GM18508 (cell line): ENCODE measurements around the gene VARS2.
"Not testable (repeated sequence)": the region's sequence is repeated elsewhere in the genome, so short reads cannot be mapped to it uniquely, and the experiment has no call there.

Source experiments
- ATAC-seq: cut with Tn5 transposase; IDR thresholded peaks from one replicate; pipeline ENCODE4 v1.9.1; 2021; ENCODE audit warnings: moderate number of reproducible peaks; ENCODE audit not compliant: insufficient read depth, unreplicated experiment

VARS2 gene

DNA sequence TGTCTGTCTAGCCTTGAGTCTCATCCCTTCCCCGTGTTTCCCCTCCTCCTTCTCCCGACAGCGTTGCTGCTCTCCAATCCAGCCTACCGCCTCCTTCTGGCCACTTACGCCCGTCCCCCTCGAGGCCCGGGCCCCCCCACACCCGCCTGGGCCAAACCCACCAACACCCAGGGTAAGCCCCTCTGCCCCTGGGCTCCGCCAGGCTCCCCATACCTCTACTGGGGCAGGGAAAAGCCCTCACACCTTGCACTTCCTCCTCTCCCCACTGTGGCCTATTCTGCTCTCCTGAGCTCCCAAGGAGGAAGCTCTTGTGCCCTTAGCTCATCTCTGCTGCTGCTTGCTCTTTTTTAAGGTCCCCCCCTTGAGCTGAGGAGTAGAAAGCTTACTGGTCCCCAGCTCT lies 18.7 kb upstream of the VARS2 start:
- no peak for ATAC-seq

DNA sequence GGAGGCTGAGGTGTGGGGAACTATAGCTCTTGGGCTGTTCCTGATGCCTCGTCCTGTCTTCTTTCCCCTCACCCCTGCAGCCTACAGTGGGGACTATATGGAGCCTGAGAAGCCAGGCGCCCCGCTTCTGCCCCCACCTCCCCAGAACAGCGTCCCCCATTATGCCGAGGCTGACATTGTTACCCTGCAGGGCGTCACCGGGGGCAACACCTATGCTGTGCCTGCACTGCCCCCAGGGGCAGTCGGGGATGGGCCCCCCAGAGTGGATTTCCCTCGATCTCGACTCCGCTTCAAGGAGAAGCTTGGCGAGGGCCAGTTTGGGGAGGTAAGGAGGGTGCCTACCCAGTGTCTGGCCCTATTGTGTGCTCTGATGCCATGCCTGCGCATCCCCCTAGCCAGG lies 17.5 kb upstream of the VARS2 start:
- ATAC-seq, result no peak

DNA sequence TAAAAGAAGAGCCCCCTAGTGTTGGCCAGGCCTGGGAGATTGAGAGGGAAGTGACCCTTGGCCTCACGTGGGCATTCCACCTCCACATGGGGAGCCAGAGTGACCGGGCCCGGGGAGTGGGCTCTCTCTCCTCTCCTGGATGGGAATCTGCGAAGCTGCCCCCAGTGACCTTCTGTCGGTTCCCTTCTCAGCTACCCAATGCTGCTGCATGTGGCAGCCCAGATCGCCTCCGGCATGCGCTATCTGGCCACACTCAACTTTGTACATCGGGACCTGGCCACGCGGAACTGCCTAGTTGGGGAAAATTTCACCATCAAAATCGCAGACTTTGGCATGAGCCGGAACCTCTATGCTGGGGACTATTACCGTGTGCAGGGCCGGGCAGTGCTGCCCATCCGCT lies 16.2 kb upstream of the VARS2 start:
- no peak for ATAC-seq

DNA sequence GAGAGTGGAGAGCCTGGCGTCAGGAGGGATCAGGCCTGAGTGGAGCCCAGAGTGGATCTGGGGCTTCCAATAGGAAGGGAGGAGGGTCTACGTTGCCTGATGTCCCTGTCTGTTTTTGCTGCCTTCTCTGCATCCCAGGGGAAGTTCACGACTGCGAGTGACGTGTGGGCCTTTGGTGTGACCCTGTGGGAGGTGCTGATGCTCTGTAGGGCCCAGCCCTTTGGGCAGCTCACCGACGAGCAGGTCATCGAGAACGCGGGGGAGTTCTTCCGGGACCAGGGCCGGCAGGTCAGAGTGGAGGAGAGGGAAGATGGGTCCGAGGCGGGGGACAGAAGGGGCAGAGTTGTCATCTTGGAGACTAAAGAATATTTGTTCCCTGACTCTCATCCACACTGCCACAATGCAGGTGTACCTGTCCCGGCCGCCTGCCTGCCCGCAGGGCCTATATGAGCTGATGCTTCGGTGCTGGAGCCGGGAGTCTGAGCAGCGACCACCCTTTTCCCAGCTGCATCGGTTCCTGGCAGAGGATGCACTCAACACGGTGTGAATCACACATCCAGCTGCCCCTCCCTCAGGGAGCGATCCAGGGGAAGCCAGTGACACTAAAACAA lies 15.2 kb upstream of the VARS2 start:
- ATAC-seq, result no peak

DNA sequence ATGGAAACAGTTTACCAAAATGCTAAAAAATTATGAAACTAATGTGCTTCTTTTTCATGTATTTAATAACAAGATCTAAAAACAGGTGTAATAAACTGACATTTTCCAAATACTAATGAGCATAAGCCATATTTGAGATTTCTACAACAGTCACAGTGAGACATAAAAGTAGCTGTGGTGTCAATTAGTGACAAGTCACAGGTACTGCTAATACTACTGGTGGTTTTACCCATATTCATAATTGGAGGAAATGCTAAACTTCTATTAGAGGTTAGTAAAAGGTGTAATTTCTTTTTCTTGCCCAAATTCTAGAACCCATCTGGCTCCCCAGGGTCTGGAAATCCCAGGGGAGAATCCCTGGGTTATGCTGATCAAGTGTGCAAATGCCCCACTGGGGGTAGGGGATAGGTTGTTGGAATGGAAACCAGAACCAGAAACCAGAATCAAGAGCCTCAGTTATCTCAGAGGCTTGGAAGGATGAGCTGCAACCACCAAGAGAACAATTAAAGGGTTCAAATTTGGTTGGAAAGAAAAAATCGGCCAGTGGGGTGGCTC lies 13.1 kb upstream of the VARS2 start:
- ATAC-seq, result no peak

DNA sequence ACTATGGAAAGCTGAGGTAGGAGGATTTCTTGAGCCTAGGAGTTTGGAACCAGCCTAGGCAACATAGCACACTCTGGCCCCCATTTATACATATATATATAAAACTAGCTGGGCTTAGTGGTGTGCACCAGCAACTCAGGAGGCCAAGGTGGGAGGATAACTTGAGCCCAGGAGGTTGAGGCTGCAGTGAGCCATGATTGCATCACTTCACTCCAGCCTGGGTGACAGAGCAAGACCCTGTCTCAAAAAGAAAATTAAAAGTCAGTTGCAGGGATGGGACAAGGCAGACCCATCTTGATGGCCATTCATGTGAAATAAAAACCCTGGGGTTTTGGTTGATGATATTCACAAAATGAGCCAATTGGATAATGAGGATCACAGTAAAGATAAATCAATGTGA lies 12.6 kb upstream of the VARS2 start:
- ATAC-seq, result no peak

DNA sequence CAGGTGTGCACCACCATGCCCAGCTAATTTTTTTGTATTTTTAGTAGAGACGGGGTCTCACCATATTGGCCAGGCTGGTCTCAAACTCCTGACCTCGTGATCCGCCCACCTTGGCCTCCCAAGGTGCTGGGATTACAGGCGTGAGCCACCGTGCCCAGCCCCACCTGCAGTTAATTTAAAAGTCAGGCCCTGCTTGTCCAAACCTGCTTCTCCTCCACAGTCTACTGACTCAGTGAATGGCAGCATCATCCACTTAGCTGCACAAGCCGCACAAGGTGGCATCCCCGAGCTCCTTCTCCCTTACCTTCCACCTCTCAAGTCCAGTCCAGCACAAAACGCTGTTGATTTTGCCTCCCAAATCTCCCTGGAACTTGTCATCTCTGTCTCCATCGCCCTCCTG lies 11.8 kb upstream of the VARS2 start:
- ATAC-seq, result not testable (repeated sequence)

DNA sequence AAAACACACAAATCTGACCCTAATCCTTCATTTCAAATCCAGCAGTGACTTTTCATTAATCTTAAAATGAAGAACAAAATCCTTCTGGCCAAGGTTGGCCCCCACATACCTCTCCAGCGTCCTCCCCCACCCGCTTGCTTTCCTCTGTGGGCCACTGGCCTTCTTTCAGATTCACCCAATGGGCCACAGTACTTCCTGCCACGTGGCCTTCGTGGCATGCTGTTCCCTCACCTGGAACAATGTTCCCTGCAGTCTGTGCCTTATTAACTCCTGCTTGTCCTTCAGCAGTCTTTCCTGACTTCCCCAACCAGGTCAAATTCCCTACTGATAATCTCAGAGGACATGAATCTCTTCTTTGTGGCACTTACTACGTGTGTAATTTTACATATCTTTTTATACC lies 11.3 kb upstream of the VARS2 start:
- ATAC-seq, result no peak

DNA sequence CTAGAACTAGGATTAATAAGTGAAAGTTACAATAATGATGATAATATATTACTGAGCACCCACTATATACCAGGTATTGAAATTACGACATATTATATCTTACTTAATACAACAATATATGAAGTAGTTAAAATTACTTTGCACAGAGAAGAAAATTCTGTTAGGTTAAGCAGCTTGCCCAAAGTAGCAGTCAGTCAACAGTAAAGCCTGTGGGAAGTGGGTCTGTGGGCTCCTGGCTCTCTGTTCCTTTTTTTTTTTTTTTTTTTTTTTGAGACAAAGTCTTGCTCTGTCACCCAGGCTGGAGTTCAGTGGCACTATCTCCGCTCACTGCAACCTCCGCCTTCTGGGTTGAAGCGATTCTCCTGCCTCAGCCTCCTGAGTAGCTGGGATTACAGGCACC lies 10.8 kb upstream of the VARS2 start:
- ATAC-seq, result no peak

DNA sequence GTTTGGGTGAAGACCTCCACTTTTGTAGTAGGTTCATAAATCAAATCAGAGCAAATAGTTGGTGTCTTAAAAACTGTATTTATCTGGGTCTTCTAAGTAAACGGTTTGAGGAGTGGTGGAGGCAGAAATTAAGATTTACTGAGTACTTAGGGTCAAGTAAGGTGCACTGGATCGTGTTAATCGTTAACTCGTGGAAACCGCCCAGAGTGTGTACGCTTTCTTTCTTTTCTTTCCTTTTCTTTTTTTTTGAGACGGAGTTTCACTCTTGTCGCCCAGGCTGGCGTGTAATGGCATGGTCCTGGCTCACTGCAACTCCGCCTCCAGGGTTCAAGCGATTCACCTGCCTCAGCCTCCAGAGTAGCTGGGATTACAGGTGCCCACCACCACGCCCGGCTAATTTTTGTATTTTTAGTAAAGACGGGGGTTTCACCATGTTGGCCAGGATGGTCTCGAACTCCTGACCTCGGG lies 6.7 kb upstream of the VARS2 start:
- ATAC-seq, result not testable (repeated sequence)

DNA sequence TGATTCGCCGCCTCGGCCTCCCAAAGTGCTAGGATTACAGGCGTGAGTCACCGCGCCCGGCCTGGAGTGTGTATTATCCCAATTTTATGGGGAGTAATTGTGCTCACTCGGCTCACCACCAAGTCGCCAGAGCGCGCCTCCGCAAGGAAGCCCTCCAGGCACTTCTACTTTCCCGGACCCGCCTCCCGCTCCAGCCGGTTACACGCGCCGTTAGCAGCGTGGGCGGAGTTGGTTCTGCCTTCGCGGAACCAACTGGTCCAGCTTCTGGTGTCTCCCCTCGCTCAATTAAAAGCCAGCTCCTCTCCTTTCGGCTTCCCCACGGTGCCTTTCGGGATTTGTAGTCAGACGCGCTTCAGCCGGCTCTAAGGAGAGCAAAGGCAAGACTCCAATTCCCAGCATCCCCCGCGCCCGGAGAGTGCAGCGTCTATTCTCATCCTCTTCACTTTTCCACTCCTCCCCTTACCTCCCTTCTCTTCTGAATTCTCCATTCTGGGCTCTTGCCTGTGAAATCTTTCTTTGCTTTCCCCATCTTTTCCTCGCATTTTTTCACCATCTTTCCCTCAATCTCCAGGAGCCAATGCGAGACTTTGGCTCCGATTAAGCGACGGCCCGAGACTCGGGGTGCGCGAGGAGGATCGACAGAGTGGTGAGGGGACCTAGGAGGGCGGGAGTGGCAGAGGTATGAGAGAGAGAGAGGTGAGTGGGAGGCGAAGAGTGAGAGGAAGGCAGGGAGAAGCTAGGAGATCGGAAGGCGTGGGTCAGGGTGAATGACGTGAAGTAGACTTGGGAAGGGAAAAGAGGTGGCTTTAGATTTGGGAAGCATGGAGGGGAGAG lies 6.1 kb upstream of the VARS2 start, which contains the start of gene GTF2H4:
Gene GTF2H4 (plus strand): TSS at position 450 of the 834 bp plus-strand sequence.
- no peak for ATAC-seq

DNA sequence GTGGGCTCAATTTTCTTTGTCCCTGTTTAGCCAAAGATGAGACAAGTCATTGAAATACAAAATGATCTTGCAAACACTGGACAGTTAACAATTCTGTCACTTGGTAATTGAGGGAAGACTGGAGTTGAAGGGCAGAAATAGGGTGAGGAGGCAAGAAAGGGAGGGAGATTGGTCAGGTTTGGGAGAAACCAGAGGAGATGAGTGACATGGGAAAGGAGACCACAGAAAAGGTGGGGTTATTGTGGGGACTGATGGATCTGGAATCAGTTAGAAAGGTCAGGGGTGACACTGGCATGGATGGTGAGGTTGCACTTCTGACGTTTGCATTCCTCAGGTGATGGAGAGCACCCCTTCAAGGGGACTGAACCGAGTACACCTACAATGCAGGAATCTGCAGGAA lies 5.3 kb upstream of the VARS2 start:
- ATAC-seq, result no peak

DNA sequence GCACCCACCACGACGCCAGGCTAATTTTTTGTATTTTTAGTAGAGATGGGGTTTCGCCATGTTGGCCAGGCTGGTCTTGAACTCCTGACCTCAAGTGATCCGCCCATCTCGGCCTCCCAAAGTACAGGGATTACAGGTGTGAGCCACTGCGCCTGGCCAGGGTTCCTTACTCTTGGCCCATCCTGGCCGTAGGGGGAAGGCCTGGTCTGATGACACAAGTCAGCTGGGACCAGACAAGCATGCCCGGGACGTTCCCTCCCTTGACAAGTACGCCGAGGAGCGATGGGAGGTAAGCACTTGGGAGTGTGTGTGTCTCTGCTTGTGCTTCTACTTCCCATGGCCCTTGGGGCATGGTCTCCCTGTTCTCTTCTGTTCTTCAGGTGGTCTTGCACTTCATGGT lies 3.6 kb upstream of the VARS2 start:
- not testable (repeated sequence) for ATAC-seq

DNA sequence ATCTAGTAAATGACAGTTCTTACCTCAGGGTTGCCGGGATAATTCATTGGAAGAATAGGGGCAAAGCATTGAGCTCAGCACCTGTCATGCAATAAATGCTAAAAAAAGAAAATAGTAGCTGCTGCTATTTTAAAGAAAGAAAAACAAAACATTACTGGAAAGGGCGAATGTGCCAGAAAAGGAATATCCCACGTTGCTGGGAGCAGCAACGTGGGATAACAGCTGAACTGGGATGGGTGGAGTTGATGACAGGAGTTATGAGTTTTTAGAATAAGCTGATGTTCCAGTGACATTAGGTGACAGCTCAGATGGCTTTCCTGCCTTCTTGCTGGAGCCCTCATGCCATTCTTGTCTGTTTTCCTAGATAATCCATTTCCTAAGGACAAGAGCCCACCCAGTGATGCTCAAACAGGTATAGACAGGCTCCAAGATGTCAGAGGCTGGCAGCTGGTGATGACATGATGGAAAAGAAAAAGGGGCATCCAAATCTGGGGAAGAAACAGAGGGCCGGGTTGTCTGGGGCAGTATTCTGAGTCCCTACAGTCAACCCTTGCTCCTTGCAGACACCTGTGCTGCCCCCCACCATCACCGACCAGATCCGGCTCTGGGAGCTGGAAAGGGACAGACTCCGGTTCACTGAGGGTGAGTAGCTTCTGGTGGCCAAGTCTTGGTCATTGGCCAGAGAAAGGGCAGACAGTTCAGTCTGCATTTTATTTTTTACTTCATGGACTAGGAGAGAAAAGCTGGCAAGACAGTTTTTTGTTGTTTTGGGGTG lies 1.1 kb upstream of the VARS2 start:
- ATAC-seq, result no peak

DNA sequence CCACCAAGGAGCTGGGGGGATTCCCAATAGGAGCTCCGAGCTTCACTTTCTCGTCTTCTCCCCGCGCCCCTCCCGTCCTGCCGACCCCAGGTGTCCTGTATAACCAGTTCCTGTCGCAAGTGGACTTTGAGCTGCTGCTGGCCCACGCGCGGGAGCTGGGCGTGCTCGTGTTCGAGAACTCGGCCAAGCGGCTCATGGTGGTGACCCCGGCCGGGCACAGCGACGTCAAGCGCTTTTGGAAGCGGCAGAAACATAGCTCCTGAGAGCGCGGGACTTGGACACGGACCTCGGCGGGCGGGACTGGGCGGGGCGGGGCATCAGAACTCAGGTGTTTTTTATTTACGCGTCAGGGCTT lies 340 bp upstream of the VARS2 start:
- ATAC-seq, result no peak

DNA sequence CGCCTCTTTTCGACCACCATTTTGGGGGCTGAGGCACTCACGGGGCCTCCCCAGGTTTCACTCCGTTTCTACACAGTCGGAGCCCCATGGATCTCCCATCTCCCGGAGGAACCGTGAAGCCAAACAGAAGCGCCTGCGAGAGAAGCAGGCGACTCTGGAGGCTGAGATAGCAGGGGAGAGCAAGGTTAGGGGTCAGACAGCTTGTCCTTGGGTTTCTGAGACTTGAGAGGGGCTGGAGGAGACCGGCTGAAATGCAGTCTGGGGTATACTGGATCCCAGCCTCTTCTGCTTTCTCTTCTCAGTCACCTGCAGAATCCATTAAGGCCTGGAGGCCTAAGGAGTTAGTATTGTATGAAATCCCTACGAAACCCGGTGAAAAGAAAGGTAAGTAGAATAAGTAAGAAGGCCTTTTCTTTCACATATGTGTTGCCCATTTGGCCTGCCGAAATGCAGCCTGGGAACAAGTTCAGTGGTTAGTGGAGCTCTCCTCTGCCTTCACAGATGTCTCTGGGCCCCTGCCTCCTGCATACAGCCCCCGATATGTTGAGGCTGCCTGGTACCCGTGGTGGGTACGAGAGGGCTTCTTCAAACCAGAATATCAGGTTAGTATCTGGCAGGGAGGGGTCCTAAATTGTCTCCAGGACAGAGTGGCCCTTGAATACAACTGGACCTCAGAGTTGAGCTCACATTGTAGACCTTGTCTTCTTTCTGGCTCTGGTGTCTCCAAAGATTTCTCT lies 984 bp downstream of the VARS2 start:
- ATAC-seq, result no peak

DNA sequence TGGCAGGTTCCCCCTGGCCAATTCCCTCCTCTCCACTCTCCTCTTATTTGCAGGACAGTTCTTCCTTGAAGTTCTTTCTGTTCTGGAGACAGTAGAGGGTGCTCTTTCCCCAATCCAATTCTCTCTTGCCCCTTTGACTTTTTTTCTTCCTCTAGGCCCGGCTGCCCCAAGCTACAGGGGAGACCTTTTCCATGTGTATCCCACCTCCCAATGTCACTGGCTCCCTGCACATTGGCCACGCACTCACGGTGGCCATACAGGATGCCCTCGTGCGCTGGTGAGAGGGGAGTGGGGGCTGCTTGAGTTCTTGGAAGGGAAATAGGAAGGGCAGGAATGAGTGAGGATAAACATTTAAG lies 1.5 kb downstream of the VARS2 start:
- no peak for ATAC-seq

DNA sequence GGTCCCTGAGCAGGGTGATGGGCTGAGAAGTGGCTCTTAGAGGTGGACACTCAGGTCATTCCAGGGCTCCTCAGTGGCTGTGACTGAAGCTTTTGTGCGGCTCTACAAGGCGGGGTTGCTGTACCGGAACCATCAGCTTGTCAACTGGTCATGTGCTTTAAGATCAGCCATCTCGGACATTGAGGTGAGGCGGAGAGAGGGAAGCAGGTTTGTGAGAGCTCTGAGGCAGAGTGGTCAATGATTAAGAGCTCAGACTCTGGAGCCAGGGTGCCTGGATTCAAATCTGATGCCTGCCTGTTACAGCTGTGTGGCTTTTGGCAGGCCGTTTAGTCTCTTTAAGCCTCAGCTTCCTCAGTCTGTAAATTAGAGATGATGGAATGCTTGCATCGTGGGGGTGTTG lies 3.0 kb downstream of the VARS2 start:
- ATAC-seq, result no peak

DNA sequence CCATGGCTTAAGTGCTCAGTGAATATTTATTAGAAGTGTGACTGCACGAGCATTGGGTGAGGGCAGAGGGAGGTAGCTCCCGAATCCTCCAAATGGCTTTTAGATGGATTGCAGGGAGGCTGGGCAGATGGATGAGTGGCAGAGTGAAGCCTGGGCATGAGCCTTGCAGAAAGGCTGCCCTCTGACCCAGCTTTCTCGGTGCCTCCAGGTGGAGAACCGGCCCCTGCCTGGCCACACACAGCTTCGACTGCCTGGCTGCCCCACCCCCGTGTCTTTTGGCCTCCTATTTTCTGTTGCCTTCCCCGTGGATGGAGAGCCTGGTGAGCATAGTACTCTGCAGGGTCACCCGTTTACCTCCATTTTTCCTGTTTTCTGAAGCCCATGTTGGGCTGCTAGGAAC lies 3.4 kb downstream of the VARS2 start:
- ATAC-seq, result no peak

DNA sequence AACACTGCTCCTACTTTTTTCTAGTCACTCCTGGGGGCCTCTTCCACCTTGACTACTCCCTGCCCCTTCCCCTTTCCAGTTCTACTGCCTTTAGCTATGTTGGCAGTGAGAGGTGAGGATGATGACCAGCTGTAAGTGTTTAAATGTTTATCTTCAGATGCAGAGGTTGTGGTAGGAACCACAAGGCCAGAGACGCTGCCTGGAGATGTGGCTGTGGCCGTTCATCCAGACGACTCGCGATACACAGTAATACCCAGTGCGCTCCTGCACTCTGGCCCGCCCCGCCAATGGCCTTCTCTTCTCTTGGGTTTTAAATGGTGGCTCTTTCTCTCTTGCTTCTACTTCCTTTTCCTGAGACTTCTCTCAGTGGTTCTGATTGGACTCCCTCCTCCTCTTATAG lies 4.6 kb downstream of the VARS2 start:
- ATAC-seq, result no peak
